SKM-1 (cell line): ENCODE data around the gene MPL.
A peak's percentile ranks its signal among the peaks of the same experiment; 100 is the strongest.

Experiments used
- DNase-seq: peaks from one replicate; lab custom pipeline; 2025; ENCODE audit not compliant: unreplicated experiment; lab: John Stamatoyannopoulos, UW

MPL gene

DNA sequence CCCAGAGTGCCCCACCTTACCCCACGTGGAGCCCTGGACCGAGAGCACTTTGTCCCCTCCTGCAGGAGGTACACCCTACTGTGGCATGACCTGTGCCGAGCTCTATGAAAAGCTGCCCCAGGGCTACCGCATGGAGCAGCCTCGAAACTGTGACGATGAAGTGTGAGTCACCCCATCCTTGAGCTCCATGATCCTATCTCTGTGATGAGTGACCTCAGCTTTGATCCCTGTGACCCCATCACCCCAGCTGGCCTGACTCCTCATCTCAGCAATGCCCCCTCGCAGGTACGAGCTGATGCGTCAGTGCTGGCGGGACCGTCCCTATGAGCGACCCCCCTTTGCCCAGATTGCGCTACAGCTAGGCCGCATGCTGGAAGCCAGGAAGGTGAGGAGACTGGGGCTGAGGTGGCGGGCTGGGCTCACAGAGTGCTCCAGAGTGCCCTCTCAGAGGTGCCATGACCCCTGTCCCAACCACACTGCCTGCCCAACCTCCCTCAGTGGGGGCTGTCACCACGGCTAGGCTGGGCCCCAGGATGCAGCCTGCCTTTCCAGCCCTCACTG is 16.2 kb upstream of the MPL start:
- no peak for DNase-seq

DNA sequence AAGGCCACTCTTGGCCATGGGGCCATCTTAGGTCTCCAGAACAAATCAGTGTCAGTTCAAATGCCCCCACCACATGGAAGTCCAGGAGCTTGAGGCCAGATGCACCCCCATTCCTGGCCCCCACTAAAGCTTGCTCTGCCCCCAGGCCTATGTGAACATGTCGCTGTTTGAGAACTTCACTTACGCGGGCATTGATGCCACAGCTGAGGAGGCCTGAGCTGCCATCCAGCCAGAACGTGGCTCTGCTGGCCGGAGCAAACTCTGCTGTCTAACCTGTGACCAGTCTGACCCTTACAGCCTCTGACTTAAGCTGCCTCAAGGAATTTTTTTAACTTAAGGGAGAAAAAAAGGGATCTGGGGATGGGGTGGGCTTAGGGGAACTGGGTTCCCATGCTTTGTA is 15.1 kb upstream of the MPL start:
- no peak for DNase-seq

DNA sequence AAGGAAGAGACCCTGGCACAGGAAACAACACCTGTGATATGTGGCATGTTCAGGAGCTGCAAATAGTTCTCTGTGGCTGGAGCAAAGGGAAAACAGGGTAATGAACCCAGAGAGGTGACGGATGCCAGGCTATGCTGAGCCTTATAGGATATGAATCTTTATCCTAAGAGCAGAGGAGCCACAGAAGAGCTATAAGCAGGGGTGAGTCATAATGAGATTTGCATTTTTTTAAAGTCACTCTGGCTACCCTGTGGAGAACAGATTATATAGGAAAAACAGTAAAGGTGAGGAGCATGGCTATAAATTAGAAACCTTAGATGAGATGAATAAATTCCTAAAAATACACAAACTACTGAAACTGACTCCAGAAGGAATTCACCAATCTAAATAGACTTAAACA is 12.8 kb upstream of the MPL start:
- no peak for DNase-seq

- no peak for DNase-seq
These were observed 12.2 kb upstream of the MPL start for GRCh38 chr1:43325381-43325780.

GRCh38 chr1:43327549-43328292 is 9.9 kb upstream of the MPL start:
- no peak for DNase-seq

- peak; percentile 31 for DNase-seq
These were observed 7.4 kb upstream of the MPL start for GRCh38 chr1:43329995-43330751.

DNA sequence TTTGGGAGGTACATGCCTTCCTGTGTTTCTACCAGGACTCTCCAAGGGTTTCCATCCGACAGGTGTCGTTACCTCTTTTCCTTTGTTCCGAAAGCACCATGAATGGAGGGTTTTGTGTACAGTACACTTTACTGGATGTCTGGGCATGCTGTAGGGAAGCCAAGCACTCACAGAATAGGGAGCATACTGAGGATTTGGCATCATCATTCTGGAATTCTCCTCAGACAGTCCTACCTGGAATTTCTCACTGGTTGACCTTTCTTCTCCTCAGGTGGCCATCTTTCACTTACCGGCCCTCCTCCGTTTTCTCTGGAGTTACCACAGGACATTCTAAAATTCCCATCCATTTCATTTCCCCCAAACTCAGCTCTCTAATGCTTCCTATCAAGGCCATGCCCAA is 5.9 kb upstream of the MPL start:
- DNase-seq: no peak

- DNase-seq: no peak
These were observed 3.0 kb upstream of the MPL start for GRCh38 chr1:43334453-43335205.

DNA sequence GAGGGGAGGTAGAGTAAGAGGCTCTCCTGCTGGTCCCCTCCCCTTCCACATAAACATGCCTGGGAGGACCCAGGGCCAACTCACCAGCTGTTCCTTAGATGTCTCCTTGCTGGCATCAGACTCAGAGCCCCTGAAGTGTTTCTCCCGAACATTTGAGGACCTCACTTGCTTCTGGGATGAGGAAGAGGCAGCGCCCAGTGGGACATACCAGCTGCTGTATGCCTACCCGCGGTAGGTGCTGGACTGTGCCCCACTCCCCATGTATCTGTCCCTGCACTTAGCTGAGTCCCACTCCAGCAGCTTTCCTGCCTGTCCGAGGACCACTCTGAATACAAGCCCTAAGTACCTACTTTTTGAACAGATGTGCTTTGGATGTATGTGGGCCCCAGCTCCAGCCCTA is 383 bp downstream of the MPL start:
- no peak for DNase-seq

DNA sequence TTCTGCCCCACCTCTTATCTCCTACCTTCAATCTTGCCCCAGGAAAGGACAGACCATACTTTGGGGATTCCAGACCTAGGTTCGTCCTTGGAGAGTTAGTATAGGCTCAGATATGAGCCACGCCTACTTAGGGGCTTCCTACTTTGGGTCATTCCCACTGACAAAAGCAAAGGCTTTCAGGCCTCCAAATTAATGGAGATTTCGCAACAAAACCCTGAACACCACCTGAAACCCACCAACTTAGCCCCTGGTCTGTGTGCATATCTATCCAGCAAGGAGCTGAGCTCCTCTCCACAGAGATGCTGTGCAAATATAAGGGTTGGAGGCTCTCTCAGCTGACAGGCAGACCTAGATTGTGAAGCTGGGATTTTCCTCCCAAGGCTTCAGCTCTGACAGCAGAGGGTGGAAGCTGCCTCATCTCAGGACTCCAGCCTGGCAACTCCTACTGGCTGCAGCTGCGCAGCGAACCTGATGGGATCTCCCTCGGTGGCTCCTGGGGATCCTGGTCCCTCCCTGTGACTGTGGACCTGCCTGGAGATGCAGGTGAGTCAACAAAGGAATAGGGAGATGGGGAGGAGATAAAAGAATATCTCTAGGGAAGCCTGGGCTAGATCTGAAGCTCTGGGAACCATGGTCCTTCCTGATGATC is 2.1 kb downstream of the MPL start:
- no peak for DNase-seq

DNA sequence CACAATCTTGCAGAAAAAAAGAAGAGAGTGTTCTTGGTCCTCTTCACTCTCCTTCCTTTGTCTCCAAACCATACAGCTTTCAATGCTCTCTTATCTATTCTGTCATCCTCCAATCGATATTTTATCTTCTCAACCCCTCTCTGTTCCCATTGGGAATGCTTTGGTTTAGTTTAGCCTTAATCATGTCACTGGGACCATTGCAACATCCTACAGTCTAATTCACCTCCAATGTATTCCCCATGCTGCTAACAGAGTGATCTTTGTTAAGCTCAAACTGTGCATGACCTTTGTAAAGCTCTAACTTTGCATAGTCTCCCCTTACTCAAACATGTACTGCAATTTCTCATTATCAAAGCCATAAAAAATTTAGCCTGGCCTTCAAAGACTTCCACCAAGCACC is 2.9 kb downstream of the MPL start:
- no peak for DNase-seq

DNA sequence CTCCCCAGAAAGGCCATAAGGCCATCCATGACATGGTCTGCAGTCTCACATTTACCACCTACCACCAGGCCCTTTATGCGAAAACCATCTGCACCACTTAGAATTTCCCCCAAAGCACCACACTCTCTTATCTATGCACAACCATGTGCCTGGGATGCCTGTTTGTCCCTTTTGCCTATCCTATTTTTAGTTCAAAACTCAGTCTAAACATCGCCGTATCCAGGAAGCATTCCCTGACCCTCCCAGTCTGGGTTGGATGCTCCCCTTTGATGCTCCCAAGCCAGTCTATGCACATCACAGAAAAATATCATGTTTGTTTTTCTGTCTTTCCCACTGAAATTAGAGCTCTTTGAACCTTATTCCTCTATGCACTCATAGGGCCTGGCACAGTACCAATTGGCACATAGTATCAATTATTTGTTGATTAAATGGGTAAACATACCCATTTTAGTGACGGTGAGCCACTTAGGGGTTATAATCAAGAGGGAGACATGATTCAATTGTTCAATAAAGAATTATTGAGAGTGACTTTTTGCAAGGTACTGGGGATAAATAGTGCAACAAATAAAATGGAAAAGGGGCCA is 6.7 kb downstream of the MPL start:
- no peak for DNase-seq

DNA sequence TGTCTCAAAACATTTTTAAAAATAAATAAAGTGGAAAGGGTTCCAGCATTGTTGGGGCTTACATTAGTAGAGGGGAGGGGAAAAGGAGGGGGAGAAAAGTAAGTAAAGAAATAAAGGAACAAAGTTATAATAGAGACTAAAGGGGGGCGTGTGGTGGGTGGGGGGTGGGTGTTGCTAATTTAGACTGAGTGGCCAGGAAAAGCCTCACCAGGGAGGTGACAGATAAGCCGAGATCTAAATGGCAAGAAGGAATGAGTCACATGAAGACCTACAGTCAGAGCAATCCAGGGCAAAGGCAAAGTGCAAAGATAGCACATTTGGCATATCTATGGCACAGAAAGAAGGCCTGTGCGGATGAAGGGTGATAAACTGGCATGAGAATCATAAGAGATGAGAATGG is 7.5 kb downstream of the MPL start:
- no peak for DNase-seq

DNA sequence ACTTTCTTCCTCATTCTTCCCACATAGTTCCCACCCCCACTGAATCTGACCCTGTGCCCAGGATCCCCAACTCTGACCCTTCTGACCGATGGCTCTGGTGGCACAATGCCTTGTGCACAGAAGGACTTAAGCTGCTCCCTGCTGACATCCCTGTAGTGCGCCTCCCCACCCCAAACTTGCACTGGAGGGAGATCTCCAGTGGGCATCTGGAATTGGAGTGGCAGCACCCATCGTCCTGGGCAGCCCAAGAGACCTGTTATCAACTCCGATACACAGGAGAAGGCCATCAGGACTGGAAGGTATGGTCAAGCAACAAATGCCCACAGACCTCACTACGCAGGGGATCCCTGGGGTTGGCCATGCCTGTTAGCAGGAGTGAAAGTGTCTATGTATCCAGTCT is 9.0 kb downstream of the MPL start:
- DNase-seq: no peak

DNA sequence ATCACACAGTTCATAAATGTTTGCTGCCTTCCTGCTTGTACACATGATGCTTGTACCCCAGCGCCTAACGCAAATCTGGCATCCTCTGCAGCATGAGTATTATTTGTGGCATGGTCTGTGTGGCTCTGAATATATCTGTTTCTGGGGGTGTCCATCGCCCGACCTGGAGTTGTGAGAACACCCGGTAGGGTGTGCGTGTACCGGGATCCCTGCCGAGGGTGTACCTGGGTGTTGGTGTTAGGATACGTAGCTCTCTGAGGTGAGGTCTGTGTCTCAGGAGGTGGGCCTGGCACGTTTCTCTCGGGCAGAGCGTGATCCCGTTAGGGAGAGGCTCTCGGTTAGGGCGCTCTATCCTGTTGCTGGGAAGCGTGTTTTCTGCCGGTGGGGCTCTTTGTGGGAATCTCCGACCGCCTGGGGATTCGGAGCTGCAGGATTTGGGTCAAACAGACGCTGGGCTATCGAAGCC is 10.8 kb downstream of the MPL start:
- no peak for DNase-seq

DNA sequence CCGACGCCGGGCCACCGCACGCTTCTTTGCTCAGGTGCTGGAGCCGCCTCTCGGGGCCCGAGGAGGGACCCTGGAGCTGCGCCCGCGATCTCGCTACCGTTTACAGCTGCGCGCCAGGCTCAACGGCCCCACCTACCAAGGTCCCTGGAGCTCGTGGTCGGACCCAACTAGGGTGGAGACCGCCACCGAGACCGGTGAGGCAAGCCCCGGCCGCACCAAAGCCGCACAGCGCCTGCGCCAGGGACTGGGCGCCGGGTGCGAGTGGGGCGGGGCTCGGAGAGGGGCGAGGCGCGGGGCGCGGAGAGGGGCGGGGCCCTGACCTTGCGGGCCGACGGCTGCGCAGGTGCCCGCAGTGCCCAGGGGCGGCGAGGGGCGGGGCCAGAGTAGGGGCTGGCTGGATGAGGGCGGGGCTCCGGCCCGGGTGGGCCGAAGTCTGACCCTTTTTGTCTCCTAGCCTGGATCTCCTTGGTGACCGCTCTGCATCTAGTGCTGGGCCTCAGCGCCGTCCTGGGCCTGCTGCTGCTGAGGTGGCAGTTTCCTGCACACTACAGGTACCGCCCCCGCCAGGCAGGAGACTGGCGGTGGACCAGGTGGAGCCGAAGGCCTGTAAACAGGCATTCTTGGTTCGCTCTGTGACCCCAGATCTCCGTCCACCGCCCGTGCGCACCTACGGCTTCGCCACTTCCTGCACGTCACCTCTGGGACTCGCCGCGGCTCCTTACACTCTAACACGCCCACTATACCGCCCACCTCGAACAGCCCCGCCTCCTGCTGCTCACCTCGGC is 11.4 kb downstream of the MPL start:
- no peak for DNase-seq

- DNase-seq: peak; percentile 80
These were observed 12.1 kb downstream of the MPL start for GRCh38 chr1:43349594-43350306.

GRCh38 chr1:43350976-43351375 is 13.4 kb downstream of the MPL start:
- DNase-seq: no peak
